Measurements from ENCODE around the gene MKNK1.

MKNK1 gene

GRCh38 chr1:46536527-46536926 is 67.5 kb downstream of the MKNK1 start:
- Histone ChIP-seq H3K36me3 (ENCODE audit: control insufficient read depth, insufficient read depth, low read length) (no peaks in the 10 kb centered on the region), H3K4me1 (no peaks in the 10 kb centered on the region), H2AFZ (no peak overlapping the region), H3K79me2 (no peaks in the 10 kb centered on the region), H3K27ac (no peak overlapping the region), H3K9me3 (ENCODE audit: control insufficient read depth, low read length) (no peaks in the 10 kb centered on the region), H3K4me2 (ENCODE audit: low read length) (no peak overlapping the region), H3K4me3 (ENCODE audit: low read depth, low read length) (no peak overlapping the region), H3K9ac (no peak overlapping the region), H3K27me3 (ENCODE audit: control insufficient read depth, insufficient read depth, low read length) (no peaks in the 10 kb centered on the region)
- no peak for TF ChIP-seq CTCF (IDR thresholded peaks at IDR 0.05)

GRCh38 chr1:46535063-46535462 is 69.0 kb downstream of the MKNK1 start:
- Histone ChIP-seq H3K27ac (no peak overlapping the region), H3K27me3 (ENCODE audit: control insufficient read depth, insufficient read depth, low read length) (no peaks in the 10 kb centered on the region), H2AFZ (no peak overlapping the region), H3K9me3 (ENCODE audit: control insufficient read depth, low read length) (no peaks in the 10 kb centered on the region), H3K4me3 (ENCODE audit: low read depth, low read length) (no peak overlapping the region), H3K4me2 (ENCODE audit: low read length) (no peak overlapping the region), H3K79me2 (no peaks in the 10 kb centered on the region), H3K9ac (no peak overlapping the region), H3K4me1 (no peaks in the 10 kb centered on the region), H3K36me3 (ENCODE audit: control insufficient read depth, insufficient read depth, low read length) (no peaks in the 10 kb centered on the region)
- peak; percentile 37 for TF ChIP-seq CTCF (IDR thresholded peaks at IDR 0.05)

GRCh38 chr1:46533179-46533864 is 70.7 kb downstream of the MKNK1 start:
- Histone ChIP-seq H3K4me3 (ENCODE audit: low read depth, low read length) (no peak overlapping the region), H3K9ac (no peak overlapping the region), H3K36me3 (ENCODE audit: control insufficient read depth, insufficient read depth, low read length) (no peaks in the 10 kb centered on the region), H3K4me1 (no peaks in the 10 kb centered on the region), H3K9me3 (ENCODE audit: control insufficient read depth, low read length) (no peaks in the 10 kb centered on the region), H3K27ac (no peak overlapping the region), H2AFZ (peak overlapping the region; percentile 66), H3K27me3 (ENCODE audit: control insufficient read depth, insufficient read depth, low read length) (no peaks in the 10 kb centered on the region), H3K4me2 (ENCODE audit: low read length) (peak overlapping the region; percentile 30), H3K79me2 (no peaks in the 10 kb centered on the region)
- TF ChIP-seq CTCF (IDR thresholded peaks at IDR 0.05): no peak

- H3K4me1 ChIP-seq: peaks cover 2% of the 10 kb centered on the region
- H3K9me3 ChIP-seq (ENCODE audit: control insufficient read depth, low read length): no peaks in the 10 kb centered on the region
- no peaks in the 10 kb centered on the region for H3K27me3 ChIP-seq (ENCODE audit: control insufficient read depth, insufficient read depth, low read length)
- H3K36me3 ChIP-seq (ENCODE audit: control insufficient read depth, insufficient read depth, low read length): no peaks in the 10 kb centered on the region
- no peak overlapping the region for H2AFZ ChIP-seq
- TF ChIP-seq CTCF (IDR thresholded peaks at IDR 0.05): peak; percentile 43
- no peak overlapping the region for H3K27ac ChIP-seq
- no peaks in the 10 kb centered on the region for H3K79me2 ChIP-seq
- no peak overlapping the region for H3K9ac ChIP-seq
- no peak overlapping the region for H3K4me3 ChIP-seq (ENCODE audit: low read depth, low read length)
- peak overlapping the region; percentile 30 for H3K4me2 ChIP-seq (ENCODE audit: low read length)
Measured at GRCh38 chr1:46532498-46533178, 71.4 kb downstream of the MKNK1 start.

Data from parathyroid adenoma (tissue), 2 donors.